ENCODE results near the gene SCAMP2. TPM values are rescaled to one million over a fixed set of nuclear protein-coding genes. Genes with fewer than 3 reads are reported as not detected.

SCAMP2 gene
- total RNA-seq, 1 experiment from 2014 or later: 50.2 TPM

DNA sequence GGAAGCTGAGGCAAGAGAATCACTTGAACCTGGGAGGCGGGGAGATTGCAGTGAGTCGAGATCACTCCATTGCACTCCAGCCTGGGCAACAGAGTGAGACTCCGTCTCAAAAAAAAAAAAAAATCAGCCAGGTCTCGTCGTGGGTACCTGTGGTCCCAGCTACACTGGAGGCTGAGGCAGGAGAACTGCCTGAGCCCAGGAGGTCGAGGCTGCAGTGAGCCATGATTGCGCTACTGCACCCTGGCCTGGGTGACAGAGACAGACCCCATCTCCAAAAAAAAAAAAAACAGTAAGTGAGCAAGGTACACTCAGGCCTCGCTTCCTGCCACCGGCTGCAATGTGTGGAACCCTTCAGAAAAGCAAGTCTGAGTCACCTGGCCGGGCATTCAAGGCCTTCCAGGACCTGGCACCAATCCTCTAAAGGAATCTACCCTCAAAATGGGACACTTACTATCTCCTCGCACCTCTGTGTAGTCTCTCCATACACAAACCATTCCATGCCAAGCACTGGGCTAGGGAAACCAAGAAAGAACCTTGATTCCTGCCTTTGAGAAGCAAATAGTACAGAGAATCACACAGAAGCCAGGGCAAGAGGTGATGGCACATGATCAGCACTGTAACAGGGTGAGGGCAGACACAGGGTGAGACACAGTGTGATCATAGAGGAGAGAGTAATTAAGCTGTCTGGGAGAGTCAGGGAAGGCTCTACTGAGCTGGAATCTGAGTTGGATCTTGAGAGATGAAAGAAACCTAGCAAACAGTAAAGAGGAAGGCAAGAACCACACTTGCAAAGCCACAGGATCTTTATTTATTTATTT, 9.7 kb downstream of the SCAMP2 start:
- H3T11ph ChIP-seq (ENCODE audit: low read length): no peak overlapping the region
- H3K14ac ChIP-seq (ENCODE audit: insufficient read depth, low read length): no peak overlapping the region
- no peak overlapping the region for H2BK15ac ChIP-seq (ENCODE audit: low read depth, low read length)
- H3K9me3 ChIP-seq (ENCODE audit: control insufficient read depth, low read depth, low read length): no peaks in the 10 kb centered on the region
- H4K91ac ChIP-seq (ENCODE audit: insufficient read length, low read depth, low read length): no peak overlapping the region
- peaks cover 4% of the 10 kb centered on the region in 2 experiments; a peak in 3 of 5 replicates for H3K9me3 Mint-ChIP-seq
- H3K4me3 Mint-ChIP-seq: no peak overlapping the region
- no peak overlapping the region for H2BK120ac ChIP-seq (ENCODE audit: low read depth, low read length, poor library complexity, severe bottlenecking)
- H4K20me1 ChIP-seq (ENCODE audit: control insufficient read depth, insufficient read depth, insufficient read length): peaks cover 3% of the 10 kb centered on the region
- no peak overlapping the region for H3K56ac ChIP-seq (ENCODE audit: insufficient read length, low read depth, low read length)
- H4K5ac ChIP-seq (ENCODE audit: insufficient read length, low read depth, low read length): no peak overlapping the region
- H3K4me2 ChIP-seq (ENCODE audit: insufficient read depth, insufficient read length, low read length): no peak overlapping the region
- TF ChIP-seq CTCF (conservative IDR thresholded peaks at IDR 0.05): no peak
- no peak overlapping the region for H4K8ac ChIP-seq (replicated peaks; ENCODE audit: insufficient read length, low read depth, low read length)
- no peak overlapping the region for H3K23ac ChIP-seq (ENCODE audit: insufficient read length, low read depth, low read length)
- H3K27me3 ChIP-seq (ENCODE audit: insufficient read depth, low read length): no peaks in the 10 kb centered on the region
- no CpG with 5 or more reads among the region's 11 CpGs for WGBS (ENCODE audit: extremely low coverage, insufficient read length, low lambda C conversion rate)
- H3K4me1 ChIP-seq (ENCODE audit: insufficient read depth, low read length): no peaks in the 10 kb centered on the region
- peaks cover 2 to 6% of the 10 kb centered on the region in 2 experiments; a peak in 2 of 4 replicates for H3K4me1 Mint-ChIP-seq
- H2AK5ac ChIP-seq (ENCODE audit: insufficient read length, low read length): no peak overlapping the region
- no peaks in the 10 kb centered on the region for H3K79me1 ChIP-seq (ENCODE audit: insufficient read depth, low read depth, low read length, poor library complexity, severe bottlenecking)
- no peaks in the 10 kb centered on the region for H3K27me3 Mint-ChIP-seq (ENCODE audit: low read depth)
- peaks cover 6 to 15% (median 15%) of the 10 kb centered on the region in 3 experiments for H3K36me3 Mint-ChIP-seq (ENCODE audit: insufficient read depth in 1 of 3, low read depth in 3 of 3)
- no peak overlapping the region for H3K9ac ChIP-seq (ENCODE audit: extremely low read depth, insufficient read length, low read length)
- no peak overlapping the region for H2AFZ ChIP-seq (ENCODE audit: low read length)
- H3K27ac ChIP-seq (ENCODE audit: insufficient read length, low read depth, low read length): no peak overlapping the region
- H3K18ac ChIP-seq (ENCODE audit: insufficient read length, low read depth, low read length): no peak overlapping the region
- no peak overlapping the region for H2BK5ac ChIP-seq (ENCODE audit: insufficient read length, low read length)
- H2BK12ac ChIP-seq (ENCODE audit: insufficient read length, low read depth, low read length): no peak overlapping the region
- no peak overlapping the region for H3K4ac ChIP-seq (ENCODE audit: low read depth, low read length)
- H2BK20ac ChIP-seq (ENCODE audit: low read depth, low read length, poor library complexity, severe bottlenecking): no peak overlapping the region
- peak overlapping the region in 1 of 3 experiments; percentile 15; a peak in 2 of 7 replicates for H3K27ac Mint-ChIP-seq
- no peaks in the 10 kb centered on the region for H3K23me2 ChIP-seq (ENCODE audit: insufficient read length, low read depth, low read length, poor library complexity, severe bottlenecking)
- no peak for DNase-seq
- peaks cover 9% of the 10 kb centered on the region; the same call in 1 of the 2 replicates for H3K79me2 ChIP-seq (ENCODE audit: insufficient read depth, low read length)
